Activated CD4-positive, alpha-beta T cell treated with anti-CD3 and anti-CD28 coated beads, Interleukin-2, amount 50 U/mL, for 4 hours (primary cell): ENCODE data around the gene ESYT3.

ENCODE experiments used
- DNase-seq, 2 experiments: peaks; one replicate each; pipeline ENCODE4 v3.0.0-alpha.2; 2020

ESYT3 gene

GRCh38 chr3:138434276-138434874, at the start of gene ESYT3:
TSS of gene ESYT3 (plus strand) at chr3:138434616. CDS start at chr3:138434799, 183 bp downstream.
- DNase-seq = peak in 1 of 2 experiments; percentile 3

GRCh38 chr3:138384976-138385375, 49.4 kb upstream of the ESYT3 start:
- DNase-seq = no peak

DNA sequence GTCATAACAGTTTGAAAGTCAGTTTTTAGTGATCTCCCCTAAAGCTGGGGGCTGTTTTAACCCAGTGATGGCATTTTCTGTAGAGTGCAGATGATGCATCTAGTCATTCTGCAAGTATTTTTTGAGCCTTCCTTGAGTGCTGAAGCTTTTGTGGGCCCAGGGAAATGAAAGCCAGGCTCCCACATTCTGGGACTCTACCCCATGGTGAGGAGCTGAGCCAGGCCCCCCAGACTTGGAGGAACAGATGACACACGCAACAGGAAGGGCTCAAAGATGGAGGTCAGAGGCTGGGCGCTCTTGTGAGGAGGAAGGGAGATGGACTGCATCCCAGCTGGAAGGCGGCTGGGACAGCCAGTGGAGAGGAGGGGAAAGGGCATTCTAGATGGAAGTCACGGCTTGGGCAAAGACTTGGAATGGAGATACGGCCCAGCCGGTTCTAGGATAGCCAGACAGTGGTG, 45.2 kb upstream of the ESYT3 start:
- DNase-seq = no peak

- no peak for DNase-seq
Measured at GRCh38 chr3:138389841-138390581, 44.4 kb upstream of the ESYT3 start.

DNA sequence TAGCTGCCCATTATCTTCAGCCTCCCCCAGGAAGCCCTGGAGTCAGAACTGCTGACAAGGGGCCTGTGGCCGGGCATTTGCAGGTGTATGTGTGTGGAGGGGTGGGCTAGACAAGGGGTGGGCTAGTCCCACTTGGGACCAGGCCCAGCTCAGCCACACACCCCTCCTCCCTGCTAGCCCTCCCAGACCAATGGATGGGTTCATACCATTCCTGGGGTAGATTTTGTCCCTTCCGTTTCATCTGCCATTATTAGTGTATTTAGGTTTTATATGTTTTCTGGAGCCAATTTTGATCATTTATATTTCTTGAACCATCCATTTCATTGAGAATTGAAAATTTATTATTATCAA, 43.9 kb upstream of the ESYT3 start:
- no peak for DNase-seq

DNA sequence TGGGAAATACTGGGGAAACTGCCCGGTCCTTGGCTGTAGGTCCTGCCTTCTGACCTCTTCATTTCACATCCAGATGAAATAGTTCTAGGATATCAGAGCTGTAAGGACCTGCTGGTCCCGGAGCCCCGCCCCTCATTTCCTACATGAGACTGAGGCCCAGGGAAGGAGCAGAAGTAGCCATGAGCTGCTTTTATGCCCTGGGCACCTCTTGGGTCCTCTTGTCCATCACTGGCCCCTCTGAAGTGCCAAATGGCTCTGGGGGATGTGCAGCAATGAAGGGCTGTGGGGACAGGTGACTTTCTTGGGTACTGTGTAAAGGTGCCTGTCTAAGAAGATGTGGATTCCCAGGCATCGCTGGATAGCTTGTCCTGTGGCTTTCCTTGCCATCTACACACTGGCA, 40.3 kb upstream of the ESYT3 start:
- no peak for DNase-seq

- no peak for DNase-seq
Measured at GRCh38 chr3:138394686-138395085, 39.7 kb upstream of the ESYT3 start.

GRCh38 chr3:138395865-138396751, 38.3 kb upstream of the ESYT3 start:
- no peak for DNase-seq

DNA sequence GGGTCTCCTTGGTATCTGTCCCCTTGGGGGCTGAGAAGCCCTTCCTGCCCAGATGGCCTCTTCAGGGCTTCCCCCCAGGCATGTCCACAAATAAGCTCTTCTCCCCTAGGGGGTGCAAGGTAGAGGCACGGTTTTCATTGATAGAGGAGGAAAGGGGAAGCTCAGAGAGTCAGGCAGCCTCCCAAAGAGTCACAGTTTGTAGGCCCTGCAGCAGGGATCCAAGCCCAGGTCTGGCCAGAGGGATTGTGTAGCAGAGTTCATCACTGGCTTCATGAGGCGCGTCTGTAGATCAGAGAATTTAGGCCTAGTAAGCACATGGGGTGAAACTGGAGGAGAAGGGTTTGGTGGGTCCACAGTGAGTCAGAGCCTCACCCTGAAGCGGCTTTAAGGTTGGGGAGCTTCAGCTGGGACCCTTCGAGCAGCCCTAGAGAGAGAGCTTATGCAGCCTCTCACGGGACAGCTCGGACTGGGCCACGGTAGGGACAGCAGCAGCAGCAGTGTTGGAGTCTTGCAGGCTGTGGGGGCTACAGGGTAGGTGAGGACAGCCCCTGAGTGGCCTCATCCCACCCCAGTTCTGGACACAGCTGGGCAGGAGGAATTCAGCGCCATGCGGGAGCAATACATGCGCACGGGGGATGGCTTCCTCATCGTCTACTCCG, 37.5 kb upstream of the ESYT3 start:
- no peak for DNase-seq

DNA sequence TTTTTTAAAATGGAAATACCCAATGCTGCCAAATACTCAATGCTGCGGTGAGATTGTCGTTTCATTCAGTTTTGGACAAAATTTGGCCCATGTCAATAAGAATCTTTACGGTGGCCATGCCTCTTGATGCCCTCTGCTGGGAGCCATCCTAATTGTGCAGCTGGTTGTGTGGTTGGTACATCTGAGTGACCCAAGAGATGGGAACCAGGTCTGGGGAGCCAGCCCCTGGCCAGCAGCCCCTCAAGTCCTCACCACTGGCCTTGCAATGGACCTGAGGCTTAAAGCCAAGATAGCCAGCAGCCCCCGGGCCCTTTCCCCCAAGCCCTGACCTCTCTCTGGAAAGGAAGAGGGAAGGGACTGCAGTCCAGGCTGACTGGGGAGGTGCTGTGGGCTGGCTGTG, 36.4 kb upstream of the ESYT3 start:
- DNase-seq = no peak

DNA sequence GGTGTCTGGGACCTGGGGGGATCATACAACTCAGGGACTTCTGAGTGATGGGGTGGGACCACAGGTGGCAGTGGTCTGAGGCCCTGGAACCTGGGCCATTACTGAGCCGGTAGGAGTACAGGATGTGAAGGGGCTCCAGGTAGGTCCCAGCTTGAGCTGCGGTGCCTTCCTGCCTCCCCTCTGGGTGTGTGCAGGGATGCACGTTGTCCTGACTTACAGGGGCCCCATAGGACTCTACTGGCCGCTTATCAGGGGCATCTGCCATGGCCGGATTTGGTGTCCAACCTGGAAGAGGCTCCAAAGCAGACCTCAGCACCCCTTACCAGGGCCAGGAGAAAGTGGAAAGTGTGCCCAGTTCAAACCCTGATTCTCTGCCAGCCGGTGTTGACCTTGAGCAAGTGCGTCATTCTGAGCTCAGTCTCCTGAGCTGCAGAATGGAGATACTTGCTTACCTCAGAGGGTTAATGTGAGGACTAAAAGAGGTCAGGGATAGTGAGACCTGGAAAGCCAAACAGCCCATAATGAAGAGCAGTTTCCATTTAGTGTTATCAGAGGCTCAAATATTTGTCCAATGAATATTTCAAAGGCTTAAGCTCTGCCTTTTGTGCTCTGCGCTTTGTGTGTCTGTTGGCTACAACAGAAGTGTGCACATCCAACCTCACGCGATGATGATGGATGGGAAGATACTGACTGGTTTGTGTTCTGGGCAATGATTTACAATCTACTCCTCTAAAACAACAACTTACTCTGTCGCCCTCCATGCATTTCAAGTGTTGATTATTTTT, 35.4 kb upstream of the ESYT3 start:
- DNase-seq = no peak

- no peak for DNase-seq
Measured at GRCh38 chr3:138399766-138400165, 34.6 kb upstream of the ESYT3 start.

- DNase-seq = no peak
Measured at GRCh38 chr3:138400651-138401070, 33.8 kb upstream of the ESYT3 start.

GRCh38 chr3:138401834-138402233, 32.6 kb upstream of the ESYT3 start:
- DNase-seq = no peak

DNA sequence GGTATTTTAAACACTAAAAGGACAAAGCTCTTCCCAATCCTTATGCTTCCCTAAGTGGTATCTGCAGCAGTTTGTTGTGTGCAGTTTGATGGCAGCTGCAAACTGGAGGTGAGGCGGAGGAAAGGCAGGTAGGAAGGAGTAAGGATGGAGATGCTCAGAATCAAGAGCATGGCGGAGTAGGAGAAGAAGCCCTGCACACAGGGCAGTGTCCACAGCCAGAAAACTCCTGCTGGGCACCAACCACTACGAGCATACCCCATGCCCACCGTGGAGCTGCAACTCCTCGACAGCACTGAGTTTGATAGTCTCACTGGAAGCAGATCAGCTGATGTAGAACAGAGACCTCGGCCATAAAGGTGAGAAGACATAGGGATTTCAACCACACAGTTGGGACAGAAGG, 30.3 kb upstream of the ESYT3 start:
- DNase-seq = no peak

- DNase-seq = no peak
Measured at GRCh38 chr3:138405001-138405400, 29.4 kb upstream of the ESYT3 start.

DNA sequence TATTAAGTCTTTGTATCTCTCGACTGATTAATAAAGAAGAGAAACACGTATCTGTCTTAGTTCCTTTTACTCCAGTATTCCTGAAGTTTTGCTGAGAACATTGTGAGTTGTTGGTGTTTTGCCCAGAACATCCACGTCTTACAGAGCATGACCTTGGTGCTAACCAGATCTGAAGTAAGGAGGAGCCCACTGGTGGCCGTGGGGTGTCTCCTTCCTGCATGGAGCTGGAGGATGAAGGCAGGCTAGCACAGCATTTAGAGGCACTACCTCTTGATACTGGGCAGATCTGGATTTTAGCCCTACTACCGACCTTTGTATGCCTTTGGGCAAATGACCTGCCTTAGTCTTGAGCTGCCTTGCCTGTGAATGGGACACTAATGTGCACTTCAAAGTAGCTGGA, 28.9 kb upstream of the ESYT3 start:
- DNase-seq = no peak

GRCh38 chr3:138406606-138407005, 27.8 kb upstream of the ESYT3 start:
- DNase-seq = no peak

GRCh38 chr3:138407236-138407907, 27.0 kb upstream of the ESYT3 start:
- no peak for DNase-seq

DNA sequence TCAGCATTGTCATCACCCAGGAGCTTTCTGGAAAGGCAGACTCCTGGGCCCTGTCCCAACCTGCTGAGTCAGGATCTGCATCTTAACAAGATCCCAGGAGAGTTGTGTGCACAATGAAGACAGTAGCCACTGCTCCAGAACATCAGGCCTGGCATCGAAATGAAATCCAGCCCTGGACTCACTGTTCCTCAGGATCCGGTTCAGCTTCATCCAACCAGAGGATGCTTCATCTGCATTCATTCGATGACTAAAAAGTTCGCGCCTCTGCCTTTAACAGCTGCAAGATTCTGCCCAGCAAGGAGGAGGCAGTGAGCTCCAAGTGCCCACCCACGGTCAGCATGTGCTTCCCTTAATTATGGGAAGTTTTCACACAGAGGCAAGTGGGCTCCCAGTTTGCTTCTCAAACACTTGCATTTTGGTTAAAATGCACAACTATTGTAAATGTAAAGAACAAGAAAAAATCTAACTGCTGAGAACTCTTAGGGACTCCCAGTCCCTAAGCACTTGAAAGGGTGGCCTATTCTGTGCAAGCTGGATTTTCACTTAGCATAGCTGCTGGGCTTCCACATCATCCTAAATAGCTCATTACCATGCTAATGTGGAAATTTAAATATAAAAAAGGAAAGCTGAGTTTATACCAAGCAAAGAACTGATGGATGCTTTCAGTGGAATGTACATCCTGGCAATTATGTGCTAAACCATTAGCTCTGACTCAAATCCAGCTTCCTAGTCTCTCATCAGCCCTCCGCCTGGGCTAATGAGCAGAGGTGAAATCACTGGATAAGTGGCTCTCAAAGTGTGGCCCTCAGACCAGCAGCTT, 25.5 kb upstream of the ESYT3 start:
- DNase-seq = no peak
